HEK293 (cell line): Measurements from ENCODE around the gene GID8.
"Not testable (repeated sequence)": the region's sequence is repeated elsewhere in the genome, so short reads cannot be mapped to it uniquely, and the experiment has no call there.

Experiments used
- ZNF140 ChIP-seq: fragments of 450-650 bp; formaldehyde crosslinking; IDR thresholded peaks from 2 replicates; pipeline ENCODE4 v1.5.1; 2016; ENCODE audit warnings: missing biosample characterization, missing genetic modification characterization
- ZNF19 ChIP-seq: fragments of 450-650 bp; formaldehyde crosslinking; IDR thresholded peaks from 2 replicates; pipeline ENCODE4; 2016; ENCODE audit warnings: missing biosample characterization, missing genetic modification characterization, low read depth

- not testable (repeated sequence) for TF ChIP-seq ZNF19; ZNF140 (tag by site-specific recombination)
These were observed 22.7 kb downstream of the GID8 start for GRCh38 chr20:62960446-62961309.
